K562 (cell line): ENCODE data around the gene MICU1. TPM values are rescaled to one million over a fixed set of nuclear protein-coding genes. Genes with fewer than 3 reads are reported as not detected.
A peak's percentile ranks its signal among the peaks of the same experiment; 100 is the strongest.

Source experiments
- ATAC-seq: fragments of 200-7000 bp; cut with Tn5 transposase; 3 replicates; pipeline ENCODE4 v1.9.1; 2020; ENCODE audit warnings: moderate library complexity
- BruUV-seq: library from RNA; stranded (reverse); fragments of 400-500 nt; replicated peaks from 2 replicates; lab custom pipeline; 2021; lab: Mats Ljungman, UMichigan
- CTCF ChIA-PET: fragments of 300-600 bp; formaldehyde crosslinking; extraction: SDS; loops from one replicate; lab custom pipeline; 2021; ENCODE audit warnings: low intra/inter-chr PET ratio; lab: Yijun Ruan, JAX
- POLR2A ChIA-PET: fragments of 300-600, 350-650 bp; sonication (Branson Sonifier 250); formaldehyde crosslinking; extraction: SDS; loops from one replicate; lab custom pipeline; 2021; ENCODE audit warnings: antibody characterized with exemption, inconsistent platforms; lab: Yijun Ruan, JAX
- DNase-seq, 4 experiments: peaks; one replicate each; pipeline versions ENCODE4 v3.0.0 to v3.0.0-alpha.2; 2011 to 2018; ENCODE audit warnings: low spot score in 3 of 4, mixed read lengths in 3 of 4; ENCODE audit errors: extremely low read depth in 1 of 4
- FAIRE-seq: peaks from 2 replicates; lab custom pipeline; 2011; peaks lifted over from hg19 to GRCh38; lab: Jason Lieb, UNC
- H2AFZ ChIP-seq: 2 replicates; pipeline ENCODE4 v1.6.0; 2011; ENCODE audit warnings: low read depth, low read length, control low read depth, inconsistent platforms
- H3K27ac ChIP-seq: fragments of 200-600 bp; 3 replicates; pipeline ENCODE4 v1.8.0; 2011; ENCODE audit warnings: low read depth, mild to moderate bottlenecking, control low read depth, inconsistent platforms, low read length, moderate library complexity, mixed read lengths; ENCODE audit errors: extremely low read depth
- H3K27me3 ChIP-seq, 2 experiments: fragments of 300-600 bp in 1 of 2; 2 replicates in 1 of 2; 3 replicates in 1 of 2; pipeline versions ENCODE4 v1.6.0 to v1.8.0; 2011; ENCODE audit warnings: inconsistent platforms in 2 of 2, low read length in 2 of 2, mild to moderate bottlenecking in 1 of 2, mixed read lengths in 1 of 2, moderate library complexity in 1 of 2; ENCODE audit not compliant: control insufficient read depth in 2 of 2, insufficient read depth in 2 of 2
- H3K36me3 ChIP-seq: fragments of 300-600 bp; 3 replicates; pipeline ENCODE4 v1.8.0; 2011; ENCODE audit warnings: mild to moderate bottlenecking, low read length, inconsistent platforms; ENCODE audit not compliant: control insufficient read depth, insufficient read depth
- H3K4me1 ChIP-seq, 2 experiments: fragments of 200-600 bp in 1 of 2; replicated peaks in 1 of 2; 2 replicates in 1 of 2; 3 replicates in 1 of 2; pipeline versions ENCODE4 v1.5.1 to v1.8.0; 2011; ENCODE audit warnings: inconsistent platforms in 2 of 2, low read length in 2 of 2, mild to moderate bottlenecking in 1 of 2, mixed read lengths in 1 of 2, moderate library complexity in 1 of 2; ENCODE audit not compliant: control insufficient read depth in 2 of 2, insufficient read depth in 2 of 2
- H3K4me2 ChIP-seq: 2 replicates; pipeline ENCODE4 v1.6.1; 2011; ENCODE audit warnings: low read length, control low read depth, inconsistent platforms, mixed read lengths; ENCODE audit not compliant: insufficient read depth
- H3K4me3 ChIP-seq: fragments of 200-600 bp; sonication (generic), shearing (Covaris generic); 2 replicates; pipeline ENCODE4 v1.5.1; 2016; ENCODE audit warnings: control low read depth, inconsistent platforms
- H3K79me2 ChIP-seq: fragments of 200-600 bp; 3 replicates; pipeline ENCODE4 v1.8.0; 2011; ENCODE audit warnings: low read length, inconsistent platforms; ENCODE audit not compliant: control insufficient read depth, insufficient read depth
- H3K9ac ChIP-seq, 2 experiments: 2 replicates each; pipeline versions ENCODE4 v1.6.0 to v1.6.1; 2011; ENCODE audit warnings: low read depth in 2 of 2, low read length in 2 of 2, control low read depth in 1 of 2, inconsistent platforms in 1 of 2, mild to moderate bottlenecking in 1 of 2, mixed read lengths in 1 of 2; ENCODE audit not compliant: insufficient read depth in 1 of 2
- H3K9me1 ChIP-seq: one replicate; pipeline ENCODE4 v1.6.0; 2011; ENCODE audit warnings: inconsistent platforms, mild to moderate bottlenecking, low read length, moderate library complexity; ENCODE audit not compliant: control insufficient read depth, insufficient read depth
- H3K9me3 ChIP-seq: replicated peaks from 2 replicates; pipeline ENCODE4 v1.5.1; 2011; ENCODE audit warnings: low read depth, low read length, inconsistent platforms; ENCODE audit not compliant: control insufficient read depth, insufficient read depth
- H4K20me1 ChIP-seq: replicated peaks from 2 replicates; pipeline ENCODE4 v1.6.1; 2011; ENCODE audit warnings: low read length, inconsistent platforms, mixed read lengths; ENCODE audit not compliant: control insufficient read depth, insufficient read depth
- BMI1 ChIP-seq: fragments of 150-350 bp; IDR thresholded peaks from 2 replicates; pipeline ENCODE4 v1.6.1; 2014; ENCODE audit warnings: low read length
- CXXC5 ChIP-seq: fragments of 250-450 bp; sonication (Bioruptor Pico); IDR thresholded peaks from 2 replicates; pipeline ENCODE4 v1.8.0; 2022; ENCODE audit warnings: inconsistent platforms, mild to moderate bottlenecking, moderate library complexity
- MIER1 ChIP-seq: fragments of 450-650 bp; IDR thresholded peaks from 2 replicates; pipeline ENCODE4 v1.6.1; 2016; ENCODE audit warnings: antibody characterized with exemption, mild to moderate bottlenecking, low read depth
- MXI1 ChIP-seq: IDR thresholded peaks from 2 replicates; pipeline ENCODE4 v1.6.1; 2011; ENCODE audit warnings: low read depth, mild to moderate bottlenecking, improper control_type of control experiment, low read length
- MYNN ChIP-seq, 2 experiments: sonication (generic); formaldehyde crosslinking in 1 of 2; IDR thresholded peaks; 2 replicates each; pipeline versions ENCODE4 v1.5.0 to v1.6.1; 2016 to 2020; ENCODE audit warnings: antibody characterized with exemption in 1 of 2, missing genetic modification reagents in 1 of 2
- NFE2L1 ChIP-seq: fragments of 450-650 bp; IDR thresholded peaks from 2 replicates; pipeline ENCODE4 v1.6.1; 2016; ENCODE audit warnings: missing genetic modification characterization, low read depth, mild to moderate bottlenecking, missing compliant biosample characterization, moderate library complexity, borderline replicate concordance
- RCOR1 ChIP-seq, 2 experiments: IDR thresholded peaks; 2 replicates each; pipeline ENCODE4 v1.6.1; 2012; ENCODE audit warnings: low read depth in 2 of 2, low read length in 2 of 2, borderline replicate concordance in 1 of 2, improper control_type of control experiment in 1 of 2
- RFX1 ChIP-seq: fragments of 450-650 bp; IDR thresholded peaks from 2 replicates; pipeline ENCODE4 v1.6.1; 2016; ENCODE audit warnings: mild to moderate bottlenecking, moderate library complexity
- ZNF274 ChIP-seq: IDR thresholded peaks from 2 replicates; pipeline ENCODE4 v1.6.1; 2011; ENCODE audit warnings: low read depth, mild to moderate bottlenecking, low read length, moderate library complexity, borderline replicate concordance
- WGBS: fragments of 100-300 bp; shearing (Covaris generic); methylation state at CpG from one replicate; pipeline ENCODE4 v1.1.6; 2016; ENCODE audit warnings: low coverage, mixed read lengths; ENCODE audit not compliant: insufficient coverage; ENCODE audit errors: missing lambda C conversion rate; 5-methylcytosine and 5-hydroxymethylcytosine counted together
- in situ Hi-C: fragments of 300-500 bp; cut with MboI; formaldehyde crosslinking; loops from 4 replicates; pipeline ENCODE4 v1.15.0; 2018; ENCODE audit warnings: inconsistent platforms, mixed read lengths
- intact Hi-C: fragments of 100-400 bp; cut with micrococcal nuclease; formaldehyde crosslinking; loops from 2 replicates; pipeline ENCODE4 v1.14.2; 2022
- polyA plus RNA-seq, 8 experiments: library from polyadenylated mRNA; depleted of rRNA in 4 of 8; stranded (reverse) in 5 of 8; unstranded in 3 of 8; fragments of >200 nt; fragmentation: Nextera tagmentation in 2 of 8; fragmentation: Illumina TruSeq in 1 of 8; extraction: Ambion mirVana in 2 of 8; extraction: Trizol in 1 of 8; gene quantifications; 2 replicates each; pipeline versions ENCODE4 v1.2.1 to v1.2.3, GENCODE V29; 2011 to 2014; ENCODE audit warnings: inconsistent platforms in 1 of 8, missing spikeins in 1 of 8
- total RNA-seq, 7 experiments: library from RNA; depleted of rRNA in 6 of 7; stranded (reverse); fragments of >200 nt in 6 of 7; fragmentation: Illumina TruSeq in 2 of 7; extraction: Trizol in 2 of 7; gene quantifications; 2 replicates each; pipeline versions ENCODE4 v1.2.1 to v1.2.3, GENCODE V29; 2011 to 2021; ENCODE audit warnings: low replicate concordance in 1 of 7
- TF ChIP-seq, protein P1 (sequence below): sonication (generic); formaldehyde crosslinking; IDR thresholded peaks from 2 replicates; pipeline ENCODE4 v1.9.0; 2022; ENCODE audit warnings: mild to moderate bottlenecking, missing genetic modification reagents
- TF ChIP-seq, protein P2 (sequence below): sonication (generic); formaldehyde crosslinking; IDR thresholded peaks from 2 replicates; pipeline ENCODE4 v1.8.1; 2023; ENCODE audit warnings: mild to moderate bottlenecking, missing genetic modification reagents

Gene MICU1
- total and polyA plus RNA-seq, 9 of the 15 experiments (the other 6 are each of a cell fraction or from before 2014, with no cell fraction given): 29.3 to 76.8 (median 48.4) TPM

DNA sequence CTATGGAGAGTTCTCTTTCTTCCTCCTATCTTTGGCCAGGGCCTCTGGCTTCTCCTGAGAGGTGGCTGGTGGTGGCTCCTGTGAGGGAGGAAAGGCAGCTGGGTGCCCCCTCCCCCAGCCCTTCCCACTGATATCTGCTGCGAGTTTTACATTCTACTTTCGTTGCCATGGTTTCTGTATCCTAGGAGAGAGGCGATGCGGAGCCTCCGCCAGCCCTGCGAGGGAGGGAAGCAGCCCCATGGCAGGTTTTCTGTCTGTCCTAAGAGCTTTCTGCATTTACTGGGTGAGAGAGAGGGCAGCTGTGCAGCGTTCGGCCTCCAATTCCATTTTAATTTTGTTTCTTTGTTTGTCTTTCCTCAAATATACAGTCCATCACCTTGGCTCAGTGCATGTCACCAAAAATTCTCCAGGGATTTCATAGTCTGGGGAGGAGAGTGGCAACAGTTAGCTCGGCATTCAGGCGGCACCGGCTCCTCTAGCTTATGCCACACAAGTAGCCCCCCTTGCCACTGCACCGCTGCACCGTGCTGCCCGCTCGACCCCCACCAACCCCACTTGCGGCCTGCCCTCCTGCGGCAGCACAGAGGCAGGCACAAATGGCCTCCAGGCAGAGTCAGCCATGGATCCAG lies 291.6 kb downstream of the MICU1 start:
- 76% methylated on average over 12 of the region's 17 CpGs for WGBS
- H3K79me2 ChIP-seq: no peaks in the 10 kb centered on the region
- ATAC-seq (no peak), FAIRE-seq (no peak), DNase-seq (peak in 1 of 4 experiments; percentile 45)
- peak overlapping the region in 1 of 2 experiments; percentile 66; a peak in 1 of 4 replicates for H3K9ac ChIP-seq
- H3K4me3 ChIP-seq: no peak overlapping the region
- H3K27ac ChIP-seq: no peak overlapping the region
- H3K27me3 ChIP-seq: no peaks in the 10 kb centered on the region
- TF ChIP-seq NFE2L1 (tag) (no peak), BMI1 (peak; percentile 51; the same call in 1 of the 2 replicates), RFX1 (peak; percentile 91), RCOR1 (IDR thresholded peaks at IDR 0.05; ENCODE audit: borderline replicate concordance in 1 of 2, low read depth in 2 of 2, low read length in 2 of 2) (peak in 1 of 2 experiments; percentile 40; a peak in 1 of 4 replicates), MXI1 (peak; percentile 75), ZNF274 (no peak), CXXC5 (CRISPR knock-in tag) (no peak), MIER1 (no peak), MYNN (IDR thresholded peaks at IDR 0.05) (peak; percentile 97), MYNN (CRISPR knock-in tag; IDR thresholded peaks at IDR 0.05) (peak; percentile 81)
- TF ChIP-seq, protein P1, sequence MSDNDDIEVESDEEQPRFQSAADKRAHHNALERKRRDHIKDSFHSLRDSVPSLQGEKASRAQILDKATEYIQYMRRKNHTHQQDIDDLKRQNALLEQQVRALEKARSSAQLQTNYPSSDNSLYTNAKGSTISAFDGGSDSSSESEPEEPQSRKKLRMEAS (CRISPR knock-in tag): 0 out of 2 replicates have a peak, but pooled peaks have one; percentile 4
- TF ChIP-seq, protein P2, sequence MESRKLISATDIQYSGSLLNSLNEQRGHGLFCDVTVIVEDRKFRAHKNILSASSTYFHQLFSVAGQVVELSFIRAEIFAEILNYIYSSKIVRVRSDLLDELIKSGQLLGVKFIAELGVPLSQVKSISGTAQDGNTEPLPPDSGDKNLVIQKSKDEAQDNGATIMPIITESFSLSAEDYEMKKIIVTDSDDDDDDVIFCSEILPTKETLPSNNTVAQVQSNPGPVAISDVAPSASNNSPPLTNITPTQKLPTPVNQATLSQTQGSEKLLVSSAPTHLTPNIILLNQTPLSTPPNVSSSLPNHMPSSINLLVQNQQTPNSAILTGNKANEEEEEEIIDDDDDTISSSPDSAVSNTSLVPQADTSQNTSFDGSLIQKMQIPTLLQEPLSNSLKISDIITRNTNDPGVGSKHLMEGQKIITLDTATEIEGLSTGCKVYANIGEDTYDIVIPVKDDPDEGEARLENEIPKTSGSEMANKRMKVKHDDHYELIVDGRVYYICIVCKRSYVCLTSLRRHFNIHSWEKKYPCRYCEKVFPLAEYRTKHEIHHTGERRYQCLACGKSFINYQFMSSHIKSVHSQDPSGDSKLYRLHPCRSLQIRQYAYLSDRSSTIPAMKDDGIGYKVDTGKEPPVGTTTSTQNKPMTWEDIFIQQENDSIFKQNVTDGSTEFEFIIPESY (CRISPR knock-in tag): 0 out of 2 replicates have a peak, but pooled peaks have one; percentile 54
- intact Hi-C loops: no loop called here
- H3K36me3 ChIP-seq: peaks cover 53% of the 10 kb centered on the region; the same call in 2 of the 3 replicates
- H3K4me2 ChIP-seq: no peak overlapping the region
- H2AFZ ChIP-seq: no peak overlapping the region
- no peaks in the 10 kb centered on the region for H4K20me1 ChIP-seq
- H3K9me3 ChIP-seq: no peaks in the 10 kb centered on the region
- POLR2A ChIA-PET: interaction anchor here (0.6 to 13.1 kb wide), 8 partner anchors 9 to 578 kb away, joined by 3 to 197 read pairs (median 4); partner anchors contain the start of gene DDIT4
- in situ Hi-C loops: loop anchor here (10.0 to 25.0 kb wide), 3 partner anchors 200 to 1022 kb away; partner anchors contain the start of gene SLC29A3
- CTCF ChIA-PET: interaction anchor here (1.7 kb wide), 1 partner anchor 286 kb away, joined by 4 read pairs; no protein-coding TSS in a partner anchor
- H3K4me1 ChIP-seq: peaks cover 10 to 33% of the 10 kb centered on the region in 2 experiments; a peak in 4 of 5 replicates
- no peaks in the 10 kb centered on the region for H3K9me1 ChIP-seq
- BruUV-seq: TSS peak; percentile 17
